ENCODE data around the gene SLC38A4. TPM values are rescaled to one million over a fixed set of nuclear protein-coding genes. Genes with fewer than 3 reads are reported as not detected.

The SLC38A4 gene
- total and polyA plus RNA-seq, 2 of the 8 experiments (the other 6 are each of a cell fraction or from before 2014, with no cell fraction given): 6.7 to 15.4 TPM

GRCh38 chr12:46858368-46858767 lies 32.6 kb upstream of the SLC38A4 start:
- H3K18ac ChIP-seq (ENCODE audit: extremely low read depth, low read length): no peak overlapping the region
- ChIA-PET POLR2A (ENCODE audit: partially characterized antibody) (no interaction called here), CTCF (ENCODE audit: partially characterized antibody) (no interaction called here)
- H3K36me3 ChIP-seq (ENCODE audit: control insufficient read depth in 2 of 4, insufficient read depth in 4 of 4, low read length in 3 of 4): peaks cover 0 to 3% (median 0%) of the 10 kb centered on the region in 4 experiments; a peak in 1 of 8 replicates
- H2AK5ac ChIP-seq (ENCODE audit: low read depth, low read length): no peak overlapping the region
- TF ChIP-seq CEBPB (IDR thresholded peaks at IDR 0.05; ENCODE audit: low read depth, low read length): peak; percentile 49; the same call in 1 of the 2 replicates
- no peak for TF ChIP-seq CTBP2 (IDR thresholded peaks at IDR 0.05; ENCODE audit: borderline replicate concordance, insufficient read depth, insufficient read length, low read length)
- H4K91ac ChIP-seq (replicated peaks; ENCODE audit: insufficient read length, low read length): no peak overlapping the region
- H3K79me2 ChIP-seq (ENCODE audit: control insufficient read depth in 1 of 2, insufficient read depth in 2 of 2, low read length in 2 of 2): no peaks in the 10 kb centered on the region
- peaks cover 25 to 39% of the 10 kb centered on the region in 2 experiments for H3K9me3 ChIP-seq (ENCODE audit: insufficient read depth in 2 of 2, low read depth in 1 of 2, low read length in 1 of 2)
- no peak overlapping the region for H2BK15ac ChIP-seq (ENCODE audit: low read length)
- no peaks in the 10 kb centered on the region for H4K20me1 ChIP-seq (replicated peaks in 1 of 2; ENCODE audit: control insufficient read depth in 1 of 2, insufficient read depth in 2 of 2, low read length in 2 of 2)
- H3K56ac ChIP-seq (replicated peaks; ENCODE audit: insufficient read length, low read depth, low read length): no peak overlapping the region
- H3K9ac ChIP-seq (replicated peaks in 1 of 4; ENCODE audit: extremely low read depth in 1 of 4, low read depth in 3 of 4, low read length in 3 of 4): no peak overlapping the region
- no peak overlapping the region for H3K4me2 ChIP-seq (ENCODE audit: insufficient read depth in 1 of 2, low read depth in 2 of 2, low read length in 2 of 2)
- WGBS, 2 experiments (ENCODE audit: extremely low coverage in 1 of 2, insufficient coverage in 1 of 2, insufficient read length in 1 of 2, insufficient replicate concordance in 2 of 2, low coverage in 1 of 2, low lambda C conversion rate in 2 of 2, missing lambda C conversion rate in 1 of 2): 85% methylated on average over 4 of the region's 4 CpGs; no CpG with 5 or more reads in 1 of the 2 experiments
- FAIRE-seq (no peak), DNase-seq (ENCODE audit: low read depth in 1 of 2, low spot score in 2 of 2) (no peak)
- H2AFZ ChIP-seq (ENCODE audit: low read length): no peak overlapping the region
- H3K79me1 ChIP-seq (ENCODE audit: low read depth, low read length): no peaks in the 10 kb centered on the region
- H2BK120ac ChIP-seq (replicated peaks; ENCODE audit: low read depth, low read length): no peak overlapping the region
- H3K4me1 ChIP-seq (replicated peaks in 1 of 4; ENCODE audit: control insufficient read depth in 3 of 4, insufficient read depth in 4 of 4, low read length in 3 of 4): no peaks in the 10 kb centered on the region
- H3K4ac ChIP-seq (replicated peaks; ENCODE audit: insufficient read length, low read depth, low read length): no peak overlapping the region
- H3K27ac ChIP-seq (ENCODE audit: low read depth, low read length): no peak overlapping the region
- no peak overlapping the region for H4K5ac ChIP-seq (ENCODE audit: insufficient read length, low read depth, low read length)
- H3K4me3 ChIP-seq (ENCODE audit: extremely low read depth in 1 of 4, insufficient read depth in 2 of 4, low read depth in 3 of 4, low read length in 4 of 4): no peak overlapping the region
- H2BK20ac ChIP-seq (ENCODE audit: low read length): no peak overlapping the region
- no peaks in the 10 kb centered on the region for H3K23me2 ChIP-seq (ENCODE audit: low read depth, low read length)
- no peak overlapping the region for H3K23ac ChIP-seq (ENCODE audit: insufficient read length)
- H2BK12ac ChIP-seq (ENCODE audit: low read depth, low read length): no peak overlapping the region
- H3K27me3 ChIP-seq (replicated peaks in 1 of 4; ENCODE audit: control insufficient read depth in 3 of 4, extremely low read depth in 1 of 4, insufficient read depth in 3 of 4, low read length in 3 of 4): no peaks in the 10 kb centered on the region
- H3K14ac ChIP-seq (ENCODE audit: insufficient read length): no peak overlapping the region
- no peak overlapping the region for H4K8ac ChIP-seq (ENCODE audit: extremely low read depth, insufficient read depth, low read length)
- no peak overlapping the region for H2BK5ac ChIP-seq (ENCODE audit: low read depth, low read length)
